ENCODE data around the gene WAPL.

WAPL gene

GRCh38 chr10:86511027-86511865, 10.3 kb downstream of the WAPL start:
- peaks cover 10% of the 10 kb centered on the region for H3K36me3 Mint-ChIP-seq
- ATAC-seq (ENCODE audit: low read depth) = no peak
- no peaks in the 10 kb centered on the region for H3K9me3 Mint-ChIP-seq
- H3K27me3 Mint-ChIP-seq = no peaks in the 10 kb centered on the region
- DNase-seq (ENCODE audit: low spot score in 2 of 2) = no peak
- H3K4me1 Mint-ChIP-seq = peaks cover 22% of the 10 kb centered on the region
- H3K4me3 Mint-ChIP-seq = no peak overlapping the region
- H3K27ac Mint-ChIP-seq = no peak overlapping the region

DNA sequence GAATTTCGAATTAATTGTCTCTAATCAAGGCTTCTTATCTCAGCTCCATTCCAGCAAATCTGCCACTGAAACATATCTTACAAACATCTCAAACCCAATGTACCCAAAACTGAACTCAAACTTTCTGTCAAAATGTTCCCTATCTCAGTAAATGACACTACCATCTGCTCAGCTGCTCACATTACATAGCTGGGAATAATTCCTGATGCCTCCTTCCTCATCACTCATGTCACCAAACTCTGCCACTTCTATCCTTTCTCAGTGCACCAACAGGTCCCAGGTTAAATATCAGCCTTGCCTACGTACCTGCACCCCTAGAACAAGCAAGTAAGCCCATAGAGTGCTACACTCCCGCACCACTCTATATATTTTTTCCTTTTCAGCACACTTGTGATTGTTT, 12.4 kb downstream of the WAPL start:
- DNase-seq (ENCODE audit: low spot score in 2 of 2) (no peak), ATAC-seq (ENCODE audit: low read depth) (no peak)
- H3K4me1 Mint-ChIP-seq = peaks cover 17% of the 10 kb centered on the region
- H3K27me3 Mint-ChIP-seq = no peaks in the 10 kb centered on the region
- no peaks in the 10 kb centered on the region for H3K9me3 Mint-ChIP-seq
- no peak overlapping the region for H3K4me3 Mint-ChIP-seq
- H3K27ac Mint-ChIP-seq = no peak overlapping the region
- peaks cover 6% of the 10 kb centered on the region for H3K36me3 Mint-ChIP-seq

DNA sequence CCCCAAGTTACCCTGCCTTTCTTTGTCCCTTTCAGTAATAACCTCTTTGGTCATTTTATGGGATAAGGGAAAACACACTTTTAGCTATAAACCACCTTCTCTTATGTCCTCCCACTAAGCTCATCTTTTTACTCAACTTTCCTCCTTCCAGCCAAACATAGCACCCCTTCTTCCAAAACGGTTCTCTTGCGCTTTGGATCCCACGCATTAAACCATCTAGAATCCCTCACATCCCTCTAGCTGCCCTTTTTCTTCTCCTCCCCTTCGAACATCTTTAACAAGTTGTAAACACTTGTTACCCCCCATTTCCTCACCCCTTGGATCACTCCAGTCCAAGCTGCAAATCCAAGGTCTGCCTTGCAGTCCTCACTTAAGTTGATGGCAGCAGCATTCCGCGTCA, 13.4 kb downstream of the WAPL start:
- H3K27ac Mint-ChIP-seq = no peak overlapping the region
- H3K36me3 Mint-ChIP-seq = peaks cover 6% of the 10 kb centered on the region
- H3K4me3 Mint-ChIP-seq = no peak overlapping the region
- H3K27me3 Mint-ChIP-seq = no peaks in the 10 kb centered on the region
- DNase-seq (ENCODE audit: low spot score in 2 of 2) = no peak
- ATAC-seq (ENCODE audit: low read depth) = no peak
- no peaks in the 10 kb centered on the region for H3K9me3 Mint-ChIP-seq
- H3K4me1 Mint-ChIP-seq = peaks cover 12% of the 10 kb centered on the region

DNA sequence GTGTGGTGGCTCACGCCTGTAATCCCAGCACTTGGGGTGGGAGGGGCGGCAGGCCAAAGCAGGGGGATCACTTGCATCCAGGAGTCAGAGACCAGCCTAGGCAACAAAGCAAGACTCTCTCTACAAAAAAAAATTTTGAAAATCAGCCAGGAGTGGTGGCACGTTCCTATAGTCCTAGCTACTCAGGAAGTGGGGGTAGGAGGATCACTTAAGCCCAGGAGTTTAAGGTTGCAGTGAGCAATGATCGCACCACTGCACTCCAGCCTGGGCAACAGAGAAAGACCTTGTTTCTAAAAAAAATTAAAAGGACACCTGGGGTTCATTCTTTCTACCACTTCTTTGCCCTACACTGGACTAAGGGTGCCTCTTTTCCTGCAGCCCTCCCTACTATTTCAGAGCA, 15.1 kb downstream of the WAPL start:
- Mint-ChIP-seq H3K27me3 (no peaks in the 10 kb centered on the region), H3K27ac (peak overlapping the region; percentile 30), H3K36me3 (peaks cover 7% of the 10 kb centered on the region), H3K9me3 (no peaks in the 10 kb centered on the region), H3K4me1 (peaks cover 7% of the 10 kb centered on the region), H3K4me3 (no peak overlapping the region)
- ATAC-seq (ENCODE audit: low read depth) (no peak), DNase-seq (ENCODE audit: low spot score in 2 of 2) (no peak)

DNA sequence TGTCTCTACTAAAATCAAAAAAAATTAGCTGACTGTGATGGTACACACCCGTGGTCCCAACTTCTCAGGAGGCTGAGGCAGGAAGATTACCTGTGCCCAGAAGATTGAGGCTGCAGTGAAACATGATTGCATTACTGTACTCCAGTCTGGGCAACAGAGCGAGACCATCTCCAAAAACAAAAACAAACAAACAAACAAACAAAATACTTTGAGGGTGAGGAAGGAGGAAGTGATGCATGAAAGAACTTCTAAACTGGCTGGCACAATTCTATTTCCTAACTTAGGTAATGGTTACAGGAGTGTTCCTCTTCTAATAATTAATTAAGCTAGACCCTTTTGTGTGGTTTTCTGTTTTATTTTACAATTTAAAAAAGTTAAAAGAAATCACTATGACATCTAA, 15.5 kb downstream of the WAPL start:
- H3K4me1 Mint-ChIP-seq = peaks cover 10% of the 10 kb centered on the region
- ATAC-seq (ENCODE audit: low read depth) (no peak), DNase-seq (ENCODE audit: low spot score in 2 of 2) (no peak)
- no peak overlapping the region for H3K4me3 Mint-ChIP-seq
- no peaks in the 10 kb centered on the region for H3K9me3 Mint-ChIP-seq
- peak overlapping the region; percentile 30 for H3K27ac Mint-ChIP-seq
- H3K27me3 Mint-ChIP-seq = no peaks in the 10 kb centered on the region
- peaks cover 7% of the 10 kb centered on the region for H3K36me3 Mint-ChIP-seq

DNA sequence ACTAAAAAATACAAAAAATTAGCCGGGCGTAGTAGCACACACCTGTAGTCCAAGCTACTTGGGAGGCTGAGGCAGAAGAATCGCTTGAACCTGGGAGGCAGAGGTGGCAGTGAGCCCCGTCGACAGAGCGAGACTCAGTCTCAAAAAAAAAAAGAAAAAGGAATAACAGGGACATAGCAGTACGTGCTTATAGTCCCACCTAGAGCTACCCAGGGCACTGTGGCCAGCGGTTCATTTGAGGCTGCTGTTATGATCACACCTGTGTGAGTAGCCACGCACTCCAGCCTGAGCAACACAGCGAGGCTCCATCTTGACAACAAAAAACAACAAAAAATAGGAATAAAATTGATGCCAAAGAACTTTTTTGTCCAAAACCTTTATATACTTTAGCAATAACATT, 17.1 kb downstream of the WAPL start:
- Mint-ChIP-seq H3K36me3 (peaks cover 18% of the 10 kb centered on the region), H3K4me3 (no peak overlapping the region)

GRCh38 chr10:86500846-86501245, 20.7 kb downstream of the WAPL start:
- Mint-ChIP-seq H3K4me1 (peaks cover 16% of the 10 kb centered on the region), H3K9me3 (no peaks in the 10 kb centered on the region), H3K27me3 (no peaks in the 10 kb centered on the region), H3K4me3 (no peak overlapping the region), H3K36me3 (peaks cover 21% of the 10 kb centered on the region), H3K27ac (no peak overlapping the region)
- no peak for ATAC-seq (ENCODE audit: low read depth)
- no peak for DNase-seq (ENCODE audit: low spot score in 2 of 2)

More for the DNA sequence above, 17.1 kb downstream of the WAPL start:
- ATAC-seq (ENCODE audit: low read depth) (no peak), DNase-seq (ENCODE audit: low spot score in 2 of 2) (no peak)
- no peaks in the 10 kb centered on the region for H3K27me3 Mint-ChIP-seq
- peaks cover 17% of the 10 kb centered on the region for H3K4me1 Mint-ChIP-seq
- H3K9me3 Mint-ChIP-seq = no peaks in the 10 kb centered on the region
- H3K27ac Mint-ChIP-seq = no peak overlapping the region

- no peak for DNase-seq (ENCODE audit: low spot score in 2 of 2)
Observed at GRCh38 chr10:86498598-86498997, 23.0 kb downstream of the WAPL start.

DNA sequence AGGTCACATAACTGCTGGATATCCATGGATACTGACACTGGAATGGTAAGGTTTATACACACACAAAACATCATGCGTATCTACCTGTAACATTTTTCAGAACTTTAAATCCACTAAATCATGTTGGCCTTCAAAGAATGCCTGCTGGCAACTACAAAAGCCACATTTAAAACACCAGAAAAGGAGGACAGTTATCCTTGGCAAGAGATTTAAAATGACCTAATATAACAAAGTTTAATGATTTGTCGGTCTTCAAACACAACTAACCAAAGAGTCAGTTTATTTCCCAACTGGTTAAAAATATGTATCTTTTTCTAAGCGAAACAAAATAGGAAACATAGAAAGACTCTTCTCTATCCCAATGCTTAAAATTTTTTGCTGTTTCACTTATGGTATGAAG, 24.0 kb downstream of the WAPL start:
- H3K27ac Mint-ChIP-seq = no peak overlapping the region
- no peaks in the 10 kb centered on the region for H3K9me3 Mint-ChIP-seq
- peaks cover 21% of the 10 kb centered on the region for H3K36me3 Mint-ChIP-seq
- peaks cover 18% of the 10 kb centered on the region for H3K4me1 Mint-ChIP-seq
- no peak for ATAC-seq (ENCODE audit: low read depth)
- H3K4me3 Mint-ChIP-seq = no peak overlapping the region
- no peaks in the 10 kb centered on the region for H3K27me3 Mint-ChIP-seq
- no peak for DNase-seq (ENCODE audit: low spot score in 2 of 2)

More at GRCh38 chr10:86498598-86498997, 23.0 kb downstream of the WAPL start:
- no peaks in the 10 kb centered on the region for H3K27me3 Mint-ChIP-seq
- peaks cover 18% of the 10 kb centered on the region for H3K4me1 Mint-ChIP-seq
- no peak overlapping the region for H3K27ac Mint-ChIP-seq
- peaks cover 26% of the 10 kb centered on the region for H3K36me3 Mint-ChIP-seq
- H3K4me3 Mint-ChIP-seq = no peak overlapping the region
- H3K9me3 Mint-ChIP-seq = no peaks in the 10 kb centered on the region
- ATAC-seq (ENCODE audit: low read depth) = no peak

- Mint-ChIP-seq H3K27me3 (no peaks in the 10 kb centered on the region), H3K4me3 (no peak overlapping the region), H3K27ac (no peak overlapping the region), H3K4me1 (peaks cover 14% of the 10 kb centered on the region), H3K36me3 (peaks cover 29% of the 10 kb centered on the region), H3K9me3 (no peaks in the 10 kb centered on the region)
- DNase-seq (ENCODE audit: low spot score in 2 of 2) (no peak), ATAC-seq (ENCODE audit: low read depth) (no peak)
Observed at GRCh38 chr10:86489960-86490612, 31.5 kb downstream of the WAPL start.

- DNase-seq (ENCODE audit: low spot score in 2 of 2) (no peak), ATAC-seq (ENCODE audit: low read depth) (no peak)
- no peaks in the 10 kb centered on the region for H3K9me3 Mint-ChIP-seq
- H3K27ac Mint-ChIP-seq = no peak overlapping the region
- no peak overlapping the region for H3K4me3 Mint-ChIP-seq
- H3K27me3 Mint-ChIP-seq = no peaks in the 10 kb centered on the region
- H3K36me3 Mint-ChIP-seq = peaks cover 27% of the 10 kb centered on the region
- H3K4me1 Mint-ChIP-seq = peaks cover 14% of the 10 kb centered on the region
Observed at GRCh38 chr10:86489071-86489810, 32.4 kb downstream of the WAPL start.

- ATAC-seq (ENCODE audit: low read depth) (peak; percentile 19), DNase-seq (ENCODE audit: low spot score in 2 of 2) (no peak)
- peak overlapping the region; percentile 75 for H3K27ac Mint-ChIP-seq
- no peaks in the 10 kb centered on the region for H3K9me3 Mint-ChIP-seq
- peaks cover 29% of the 10 kb centered on the region for H3K36me3 Mint-ChIP-seq
- H3K27me3 Mint-ChIP-seq = no peaks in the 10 kb centered on the region
- H3K4me1 Mint-ChIP-seq = peaks cover 12% of the 10 kb centered on the region
- H3K4me3 Mint-ChIP-seq = no peak overlapping the region
Observed at GRCh38 chr10:86486856-86487255, 34.7 kb downstream of the WAPL start.

DNA sequence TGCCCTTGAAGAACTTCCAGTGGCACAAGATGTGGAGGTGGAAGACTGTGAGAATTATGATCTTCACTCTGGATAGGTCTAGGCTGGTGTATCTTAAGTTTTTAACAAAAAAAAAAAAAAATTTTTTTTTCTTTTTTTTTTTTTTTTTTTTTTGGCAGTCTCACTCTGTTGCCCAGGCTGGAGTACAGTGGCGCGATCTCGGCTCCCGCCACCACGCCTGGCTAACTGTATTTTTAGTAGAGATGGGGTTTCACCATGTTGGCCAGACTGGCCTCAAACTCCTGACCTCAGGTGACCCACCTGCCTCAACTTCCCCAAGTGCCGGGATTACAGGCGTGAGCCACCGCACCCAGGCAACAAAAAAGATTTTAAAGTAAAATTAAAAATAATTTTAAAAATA, 37.9 kb downstream of the WAPL start:
- no peaks in the 10 kb centered on the region for H3K9me3 Mint-ChIP-seq
- no peak for ATAC-seq (ENCODE audit: low read depth)
- H3K27ac Mint-ChIP-seq = no peak overlapping the region
- no peak overlapping the region for H3K4me3 Mint-ChIP-seq
- peaks cover 8% of the 10 kb centered on the region for H3K4me1 Mint-ChIP-seq
- no peaks in the 10 kb centered on the region for H3K27me3 Mint-ChIP-seq
- DNase-seq (ENCODE audit: low spot score in 2 of 2) = no peak
- peaks cover 19% of the 10 kb centered on the region for H3K36me3 Mint-ChIP-seq

GRCh38 chr10:86481761-86482160, 39.8 kb downstream of the WAPL start:
- Mint-ChIP-seq H3K4me3 (no peak overlapping the region), H3K36me3 (peaks cover 13% of the 10 kb centered on the region), H3K4me1 (peaks cover 1% of the 10 kb centered on the region), H3K9me3 (no peaks in the 10 kb centered on the region), H3K27me3 (no peaks in the 10 kb centered on the region), H3K27ac (no peak overlapping the region)
- DNase-seq (ENCODE audit: low spot score in 2 of 2) = no peak
- ATAC-seq (ENCODE audit: low read depth) = no peak
